K562 (cell line): ENCODE results near the gene SLC6A9. TPM values are rescaled to one million over a fixed set of nuclear protein-coding genes. Genes with fewer than 3 reads are reported as not detected.

ENCODE experiments used
- ARHGAP35 ChIP-seq: fragments of 450-650 bp; IDR thresholded peaks from 2 replicates; pipeline ENCODE4 v1.6.1; 2018; ENCODE audit not compliant: partially characterized antibody
- CEBPB ChIP-seq: fragments of 450-650 bp; IDR thresholded peaks from 2 replicates; pipeline ENCODE4 v1.6.1; 2016; ENCODE audit warnings: missing genetic modification characterization, missing compliant biosample characterization
- DMBX1 ChIP-seq: fragments of 250-450 bp; sonication (Bioruptor Pico); IDR thresholded peaks from 2 replicates; pipeline ENCODE4 v1.8.0; 2022; ENCODE audit warnings: inconsistent platforms, mild to moderate bottlenecking, moderate library complexity, borderline replicate concordance
- FOXP4 ChIP-seq: sonication (generic); formaldehyde crosslinking; IDR thresholded peaks from 2 replicates; pipeline ENCODE4 v1.8.0; 2022; ENCODE audit warnings: mild to moderate bottlenecking, missing genetic modification reagents, borderline replicate concordance
- GTF2F1 ChIP-seq: IDR thresholded peaks from 2 replicates; pipeline ENCODE4 v1.6.1; 2011; ENCODE audit warnings: low read depth, low read length, improper control_type of control experiment
- HDGF ChIP-seq: fragments of 450-650 bp; IDR thresholded peaks from 2 replicates; pipeline ENCODE4 v1.6.1; 2016
- HMGN3 ChIP-seq: IDR thresholded peaks from 2 replicates; pipeline ENCODE4 v1.6.1; 2011; ENCODE audit warnings: borderline replicate concordance, low read depth, mild to moderate bottlenecking, mixed read lengths, low read length; ENCODE audit not compliant: insufficient read length; ENCODE audit errors: extremely low read depth
- KDM4B ChIP-seq, 2 experiments: fragments of 450-650 bp in 1 of 2; sonication (generic) in 1 of 2; IDR thresholded peaks; 2 replicates each; pipeline ENCODE4 v1.6.1; 2016 to 2017; ENCODE audit warnings: borderline replicate concordance in 2 of 2, antibody characterized with exemption in 1 of 2, low read depth in 1 of 2, mild to moderate bottlenecking in 1 of 2
- KHSRP ChIP-seq: fragments of 450-650 bp; IDR thresholded peaks from 2 replicates; pipeline ENCODE4 v1.6.1; 2017
- MAFG ChIP-seq: fragments of 450-650 bp; conservative IDR thresholded peaks from 2 replicates; pipeline ENCODE4 v1.6.1; 2016; ENCODE audit warnings: missing genetic modification characterization, missing compliant biosample characterization
- PKNOX1 ChIP-seq: fragments of 450-650 bp; IDR thresholded peaks from 2 replicates; pipeline ENCODE4 v1.6.1; 2016
- POLR3A ChIP-seq: IDR thresholded peaks from 2 replicates; pipeline ENCODE4 v1.6.1; 2011; ENCODE audit warnings: borderline replicate concordance, mild to moderate bottlenecking, moderate library complexity; ENCODE audit not compliant: insufficient read length, insufficient read depth; ENCODE audit errors: extremely low read depth
- PTTG1 ChIP-seq: fragments of 450-650 bp; IDR thresholded peaks from 2 replicates; pipeline ENCODE4 v1.6.1; 2016; ENCODE audit warnings: low read depth, mild to moderate bottlenecking, missing genetic modification characterization, missing compliant biosample characterization
- SNAPC5 ChIP-seq: fragments of 250-450 bp; sonication (Bioruptor Pico); IDR thresholded peaks from 2 replicates; pipeline ENCODE4 v1.8.0; 2021; ENCODE audit warnings: moderate library complexity, mild to moderate bottlenecking, inconsistent platforms
- SOX6 ChIP-seq: fragments of 450-650 bp; IDR thresholded peaks from 2 replicates; pipeline ENCODE4 v1.6.1; 2014; ENCODE audit warnings: mild to moderate bottlenecking
- THAP7 ChIP-seq: fragments of 250-450 bp; sonication (Bioruptor Pico); IDR thresholded peaks from 2 replicates; pipeline ENCODE4 v1.5.0; 2021
- ZFX ChIP-seq: sonication (generic); formaldehyde crosslinking; IDR thresholded peaks from 2 replicates; pipeline ENCODE4 v1.8.0; 2022; ENCODE audit warnings: mild to moderate bottlenecking, missing genetic modification reagents, moderate library complexity
- ZNF280B ChIP-seq: fragments of 250-450 bp; sonication (Bioruptor Pico); IDR thresholded peaks from 2 replicates; pipeline ENCODE4 v1.5.1; 2021; ENCODE audit warnings: mild to moderate bottlenecking
- ZNF696 ChIP-seq: fragments of 250-450 bp; sonication (Bioruptor Pico); conservative IDR thresholded peaks from 2 replicates; pipeline ENCODE4 v1.4.0; 2020; ENCODE audit warnings: mild to moderate bottlenecking, moderate library complexity
- polyA plus RNA-seq, 8 experiments: library from polyadenylated mRNA; depleted of rRNA in 4 of 8; stranded (reverse) in 5 of 8; unstranded in 3 of 8; fragments of >200 nt; fragmentation: Nextera tagmentation in 2 of 8; fragmentation: Illumina TruSeq in 1 of 8; extraction: Ambion mirVana in 2 of 8; extraction: Trizol in 1 of 8; gene quantifications; 2 replicates each; pipeline versions ENCODE4 v1.2.1 to v1.2.3, GENCODE V29; 2011 to 2014; ENCODE audit warnings: inconsistent platforms in 1 of 8, missing spikeins in 1 of 8
- total RNA-seq, 7 experiments: library from RNA; depleted of rRNA in 6 of 7; stranded (reverse); fragments of >200 nt in 6 of 7; fragmentation: Illumina TruSeq in 2 of 7; extraction: Trizol in 2 of 7; gene quantifications; 2 replicates each; pipeline versions ENCODE4 v1.2.1 to v1.2.3, GENCODE V29; 2011 to 2021; ENCODE audit warnings: low replicate concordance in 1 of 7

Gene SLC6A9
- total and polyA plus RNA-seq, 9 of the 15 experiments (the other 6 are each of a cell fraction or from before 2014, with no cell fraction given) = 0.17 to 18.7 (median 2.9) TPM

- TF ChIP-seq FOXP4 (CRISPR knock-in tag) = 0 out of 2 replicates have a peak, but pooled peaks have one; percentile 71
- TF ChIP-seq PTTG1 (tag) = no peak
- no peak for TF ChIP-seq DMBX1 (CRISPR knock-in tag)
- no peak for TF ChIP-seq ARHGAP35
- peak; percentile 14; the same call in 1 of the 2 replicates for TF ChIP-seq SOX6
- peak; percentile 29; the same call in 1 of the 2 replicates for TF ChIP-seq PKNOX1
- no peak for TF ChIP-seq KDM4B (IDR thresholded peaks at IDR 0.05; ENCODE audit: borderline replicate concordance in 2 of 2, low read depth in 1 of 2)
- peak; percentile 41; the same call in 1 of the 2 replicates for TF ChIP-seq CEBPB (tag)
- peak; percentile 43 for TF ChIP-seq HMGN3
- no peak for TF ChIP-seq SNAPC5
- TF ChIP-seq ZNF280B (CRISPR knock-in tag) = no peak
- no peak for TF ChIP-seq KHSRP
- TF ChIP-seq MAFG (tag) = no peak
- no peak for TF ChIP-seq POLR3A
- no peak for TF ChIP-seq ZNF696 (CRISPR knock-in tag)
- peak; percentile 39; the same call in 1 of the 2 replicates for TF ChIP-seq ZFX (CRISPR knock-in tag)
- TF ChIP-seq GTF2F1 = no peak
- TF ChIP-seq THAP7 (CRISPR knock-in tag) = 0 out of 2 replicates have a peak, but pooled peaks have one; percentile 2
- TF ChIP-seq HDGF = no peak
Observed at GRCh38 chr1:44031252-44032169, at the start of gene SLC6A9 (continued).
